HEK293T (cell line): ENCODE results near the gene HECTD1.

Source experiments
- ELF4 ChIP-seq: fragments of 450-650 bp; IDR thresholded peaks from 2 replicates; pipeline ENCODE4 v1.6.1; 2017; ENCODE audit warnings: antibody characterized with exemption
- FOXA1 ChIP-seq: fragments of 450-650 bp; IDR thresholded peaks from 2 replicates; pipeline ENCODE4 v1.6.1; 2016; ENCODE audit warnings: mild to moderate bottlenecking
- FOXK2 ChIP-seq: fragments of 450-650 bp; IDR thresholded peaks from 2 replicates; pipeline ENCODE4 v1.6.1; 2016; ENCODE audit warnings: mild to moderate bottlenecking
- HDGF ChIP-seq: fragments of 450-650 bp; IDR thresholded peaks from 2 replicates; pipeline ENCODE4 v1.6.1; 2017; ENCODE audit warnings: antibody characterized with exemption, borderline replicate concordance
- L3MBTL2 ChIP-seq: fragments of 450-650 bp; conservative IDR thresholded peaks from 2 replicates; pipeline ENCODE4 v1.6.1; 2016; ENCODE audit warnings: mild to moderate bottlenecking
- SUZ12 ChIP-seq: fragments of 450-650 bp; IDR thresholded peaks from 2 replicates; pipeline ENCODE4 v1.6.1; 2016; ENCODE audit warnings: mild to moderate bottlenecking

- TF ChIP-seq SUZ12 (no peak), ELF4 (no peak), FOXA1 (no peak), FOXK2 (no peak), L3MBTL2 (no peak), HDGF (no peak)
Observed at GRCh38 chr14:31190717-31191263, 16.8 kb downstream of the HECTD1 start.
